ENCODE results near the gene GALNS.
A peak's percentile ranks its signal among the peaks of the same experiment; 100 is the strongest.

DNA sequence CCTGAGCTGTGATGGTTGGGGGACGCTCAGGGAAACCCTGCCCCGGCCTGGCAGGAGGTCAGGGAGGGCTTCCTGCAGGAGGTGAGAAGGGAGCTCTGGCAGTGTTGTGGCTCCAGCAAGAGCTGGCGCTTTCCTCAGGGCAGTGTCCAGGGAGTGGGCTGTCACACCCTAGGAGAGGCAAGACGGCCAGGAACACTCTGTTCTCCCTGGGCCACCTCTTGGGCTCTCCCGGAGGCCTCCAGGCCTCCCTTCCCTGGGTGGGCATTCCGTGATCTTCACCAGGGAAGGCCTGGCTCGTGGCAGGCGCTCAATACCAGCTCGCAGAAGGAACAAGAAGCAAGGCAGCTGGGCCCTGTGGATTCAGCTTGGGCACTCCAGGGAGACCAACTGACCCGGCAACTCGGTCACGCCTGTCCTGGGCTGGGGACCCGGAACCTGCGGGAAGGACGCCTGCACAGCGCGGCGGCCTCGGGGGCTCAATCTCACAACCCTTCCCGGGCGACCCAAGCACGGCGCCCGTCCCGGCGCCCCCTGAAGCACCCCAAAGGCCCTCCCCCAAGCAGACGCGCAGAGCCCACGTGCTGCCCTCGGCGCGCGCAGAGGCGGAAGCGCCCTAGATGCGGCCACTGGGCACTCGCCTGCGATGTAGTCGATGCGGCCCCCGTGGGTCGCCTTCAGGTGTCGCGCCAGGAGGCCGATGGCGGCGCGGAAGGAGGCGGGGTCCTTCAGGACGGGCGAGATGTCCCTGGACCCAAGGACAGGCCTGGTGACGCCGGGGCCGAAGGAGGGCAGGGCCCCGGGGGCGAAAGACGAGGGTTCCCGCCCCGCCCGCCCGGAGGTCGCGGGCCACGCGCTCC, 45.6 kb downstream of the GALNS start:
- TF ChIP-seq, protein P1, sequence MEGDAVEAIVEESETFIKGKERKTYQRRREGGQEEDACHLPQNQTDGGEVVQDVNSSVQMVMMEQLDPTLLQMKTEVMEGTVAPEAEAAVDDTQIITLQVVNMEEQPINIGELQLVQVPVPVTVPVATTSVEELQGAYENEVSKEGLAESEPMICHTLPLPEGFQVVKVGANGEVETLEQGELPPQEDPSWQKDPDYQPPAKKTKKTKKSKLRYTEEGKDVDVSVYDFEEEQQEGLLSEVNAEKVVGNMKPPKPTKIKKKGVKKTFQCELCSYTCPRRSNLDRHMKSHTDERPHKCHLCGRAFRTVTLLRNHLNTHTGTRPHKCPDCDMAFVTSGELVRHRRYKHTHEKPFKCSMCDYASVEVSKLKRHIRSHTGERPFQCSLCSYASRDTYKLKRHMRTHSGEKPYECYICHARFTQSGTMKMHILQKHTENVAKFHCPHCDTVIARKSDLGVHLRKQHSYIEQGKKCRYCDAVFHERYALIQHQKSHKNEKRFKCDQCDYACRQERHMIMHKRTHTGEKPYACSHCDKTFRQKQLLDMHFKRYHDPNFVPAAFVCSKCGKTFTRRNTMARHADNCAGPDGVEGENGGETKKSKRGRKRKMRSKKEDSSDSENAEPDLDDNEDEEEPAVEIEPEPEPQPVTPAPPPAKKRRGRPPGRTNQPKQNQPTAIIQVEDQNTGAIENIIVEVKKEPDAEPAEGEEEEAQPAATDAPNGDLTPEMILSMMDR (IDR thresholded peaks at IDR 0.05): no peak
- peak in 1 of 2 donors; percentile 79 for TF ChIP-seq POLR2A (IDR thresholded peaks at IDR 0.05)
